ENCODE measurements around the gene PKNOX2.

Gene PKNOX2

DNA sequence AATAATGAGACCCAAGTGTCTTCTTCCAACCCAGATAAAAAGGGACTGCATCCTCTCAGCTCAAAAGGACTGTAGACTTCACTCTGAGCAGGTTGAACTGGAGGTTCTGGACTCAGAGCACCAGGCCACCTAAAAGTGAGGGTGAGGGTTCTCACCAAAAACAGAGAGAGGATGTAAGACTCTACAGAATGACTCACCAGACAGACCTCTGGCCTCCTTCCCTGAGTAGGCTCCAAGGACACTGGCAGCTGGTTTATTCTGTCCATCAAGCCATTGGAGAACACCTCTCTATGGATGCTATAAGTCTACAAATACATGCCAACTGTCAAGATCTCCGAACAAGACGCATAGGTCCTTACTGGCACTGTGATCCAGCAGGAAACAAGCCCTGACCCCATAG, 304.3 kb downstream of the PKNOX2 start:
- H2BK120ac ChIP-seq (ENCODE audit: insufficient read depth, low read length, poor library complexity) = no peak overlapping the region
- H3K4me3 ChIP-seq (ENCODE audit: low read depth, low read length) = no peak overlapping the region
- no peak overlapping the region for H4K12ac ChIP-seq (ENCODE audit: low read depth, low read length)
- no peaks in the 10 kb centered on the region for H3K79me1 ChIP-seq (ENCODE audit: low read length)
- no peak overlapping the region for H2AFZ ChIP-seq (ENCODE audit: insufficient read depth, low read length, poor library complexity)
- no peak overlapping the region for H3K4ac ChIP-seq (ENCODE audit: low read depth, low read length)
- H4K91ac ChIP-seq (ENCODE audit: low read depth, low read length) = no peak overlapping the region
- H2AK5ac ChIP-seq (ENCODE audit: low read length) = no peak overlapping the region
- H3K9ac ChIP-seq (ENCODE audit: low read length) = no peak overlapping the region
- H3K4me2 ChIP-seq (ENCODE audit: low read length) = no peak overlapping the region
- H3K27me3 ChIP-seq (ENCODE audit: insufficient read depth, low read length) = no peaks in the 10 kb centered on the region
- no CpG with 5 or more reads among the region's 2 CpGs for WGBS (ENCODE audit: extremely low coverage, insufficient coverage, insufficient read length)
- no peak overlapping the region for H2BK12ac ChIP-seq (ENCODE audit: low read length)
- H3K79me2 ChIP-seq (ENCODE audit: control insufficient read depth, insufficient read depth, low read length, poor library complexity) = no peaks in the 10 kb centered on the region
- no peak overlapping the region for H2BK5ac ChIP-seq (ENCODE audit: low read depth, low read length, poor library complexity)
- no peaks in the 10 kb centered on the region for H3K36me3 ChIP-seq (ENCODE audit: control insufficient read depth in 1 of 2, insufficient read depth in 2 of 2, low read length in 2 of 2)
- H3K27ac ChIP-seq (ENCODE audit: low read depth, low read length) = no peak overlapping the region
- no peak for DNase-seq
- no peak overlapping the region for H4K8ac ChIP-seq (ENCODE audit: low read depth, low read length)
- H3K23ac ChIP-seq (ENCODE audit: low read length) = no peak overlapping the region
- H3K4me1 ChIP-seq (ENCODE audit: control insufficient read depth in 1 of 2, insufficient read depth in 2 of 2, low read length in 2 of 2) = peaks cover 0 to 3% of the 10 kb centered on the region in 2 experiments
- no peaks in the 10 kb centered on the region for H3K9me3 ChIP-seq (ENCODE audit: insufficient read depth, low read depth, low read length)
- no peak overlapping the region for H3K14ac ChIP-seq (ENCODE audit: low read length)
- H3K18ac ChIP-seq (ENCODE audit: low read length) = no peak overlapping the region

DNA sequence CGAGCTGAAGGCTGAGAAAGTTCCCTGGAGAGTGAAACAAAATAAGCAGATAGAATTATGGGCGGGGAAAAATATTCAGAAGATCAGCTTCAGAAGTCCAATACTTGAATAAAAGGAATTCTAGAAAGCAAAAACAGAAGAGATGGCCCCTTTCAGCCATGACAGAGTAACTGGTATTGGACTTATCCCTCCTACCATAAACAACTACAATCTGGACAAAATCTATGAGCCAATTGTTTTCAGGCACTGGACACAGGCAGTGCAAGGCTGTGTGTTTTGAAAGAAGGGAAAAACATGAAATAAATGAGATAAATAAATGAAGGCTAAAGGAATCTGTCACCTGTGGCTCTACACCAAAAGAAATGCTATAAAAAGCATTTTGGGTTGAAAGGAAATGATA, 305.8 kb downstream of the PKNOX2 start:
- Histone ChIP-seq H3K9me3 (ENCODE audit: insufficient read depth, low read depth, low read length) (no peaks in the 10 kb centered on the region), H3K18ac (ENCODE audit: low read length) (no peak overlapping the region), H3K4me1 (ENCODE audit: control insufficient read depth in 1 of 2, insufficient read depth in 2 of 2, low read length in 2 of 2) (peaks cover 0 to 3% of the 10 kb centered on the region in 2 experiments), H3K36me3 (ENCODE audit: control insufficient read depth in 1 of 2, insufficient read depth in 2 of 2, low read length in 2 of 2) (no peaks in the 10 kb centered on the region), H2AFZ (ENCODE audit: insufficient read depth, low read length, poor library complexity) (no peak overlapping the region), H2BK12ac (ENCODE audit: low read length) (no peak overlapping the region), H2BK5ac (ENCODE audit: low read depth, low read length, poor library complexity) (no peak overlapping the region), H3K14ac (ENCODE audit: low read length) (no peak overlapping the region), H3K27me3 (ENCODE audit: insufficient read depth, low read length) (no peaks in the 10 kb centered on the region), H3K4me2 (ENCODE audit: low read length) (no peak overlapping the region), H2BK120ac (ENCODE audit: insufficient read depth, low read length, poor library complexity) (no peak overlapping the region), H3K79me2 (ENCODE audit: control insufficient read depth, insufficient read depth, low read length, poor library complexity) (no peaks in the 10 kb centered on the region), H4K8ac (ENCODE audit: low read depth, low read length) (no peak overlapping the region), H3K4ac (ENCODE audit: low read depth, low read length) (no peak overlapping the region), H3K9ac (ENCODE audit: low read length) (no peak overlapping the region), H2AK5ac (ENCODE audit: low read length) (no peak overlapping the region), H4K91ac (ENCODE audit: low read depth, low read length) (no peak overlapping the region), H3K23ac (ENCODE audit: low read length) (no peak overlapping the region), H3K4me3 (ENCODE audit: low read depth, low read length) (no peak overlapping the region), H3K27ac (ENCODE audit: low read depth, low read length) (no peak overlapping the region), H3K79me1 (ENCODE audit: low read length) (no peaks in the 10 kb centered on the region), H4K12ac (ENCODE audit: low read depth, low read length) (no peak overlapping the region)
- no CpG with 5 or more reads among the region's 2 CpGs for WGBS (ENCODE audit: extremely low coverage, insufficient coverage, insufficient read length)
- no peak for DNase-seq

DNA sequence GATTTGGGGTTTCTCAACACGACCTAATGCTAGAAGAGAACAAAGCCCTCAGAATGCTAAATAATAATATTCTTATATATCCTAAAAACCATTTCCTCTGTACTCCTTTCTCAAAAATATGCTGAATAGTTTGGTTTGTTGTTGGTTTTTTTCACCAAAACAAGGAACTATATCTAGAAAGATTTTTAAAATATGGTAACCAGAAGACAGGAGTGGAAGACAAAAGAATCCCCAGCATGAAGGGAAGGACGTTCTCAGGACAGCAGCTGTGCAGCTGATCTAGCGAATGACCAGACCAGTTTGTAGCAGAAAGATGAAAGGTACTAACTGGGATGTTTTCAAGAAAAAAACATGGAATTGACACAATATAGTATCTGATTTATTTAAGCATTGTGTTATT, 312.2 kb downstream of the PKNOX2 start:
- Histone ChIP-seq H3K4me3 (ENCODE audit: low read depth, low read length) (no peak overlapping the region), H2AK5ac (ENCODE audit: low read length) (no peak overlapping the region), H3K18ac (ENCODE audit: low read length) (no peak overlapping the region), H3K9me3 (ENCODE audit: insufficient read depth, low read depth, low read length) (no peaks in the 10 kb centered on the region), H3K79me1 (ENCODE audit: low read length) (no peaks in the 10 kb centered on the region), H2BK5ac (ENCODE audit: low read depth, low read length, poor library complexity) (no peak overlapping the region), H3K4ac (ENCODE audit: low read depth, low read length) (no peak overlapping the region), H3K23ac (ENCODE audit: low read length) (no peak overlapping the region), H4K8ac (ENCODE audit: low read depth, low read length) (no peak overlapping the region), H3K14ac (ENCODE audit: low read length) (no peak overlapping the region), H3K36me3 (ENCODE audit: control insufficient read depth in 1 of 2, insufficient read depth in 2 of 2, low read length in 2 of 2) (no peaks in the 10 kb centered on the region), H2BK120ac (ENCODE audit: insufficient read depth, low read length, poor library complexity) (no peak overlapping the region), H2AFZ (ENCODE audit: insufficient read depth, low read length, poor library complexity) (no peak overlapping the region), H3K27me3 (ENCODE audit: insufficient read depth, low read length) (no peaks in the 10 kb centered on the region), H2BK12ac (ENCODE audit: low read length) (no peak overlapping the region), H3K4me2 (ENCODE audit: low read length) (no peak overlapping the region), H4K12ac (ENCODE audit: low read depth, low read length) (no peak overlapping the region), H4K91ac (ENCODE audit: low read depth, low read length) (no peak overlapping the region), H3K27ac (ENCODE audit: low read depth, low read length) (no peak overlapping the region), H3K79me2 (ENCODE audit: control insufficient read depth, insufficient read depth, low read length, poor library complexity) (no peaks in the 10 kb centered on the region), H3K9ac (ENCODE audit: low read length) (no peak overlapping the region), H3K4me1 (ENCODE audit: control insufficient read depth in 1 of 2, insufficient read depth in 2 of 2, low read length in 2 of 2) (peaks cover 2 to 7% of the 10 kb centered on the region in 2 experiments)
- no peak for DNase-seq
- WGBS (ENCODE audit: extremely low coverage, insufficient coverage, insufficient read length) = no CpG with 5 or more reads among the region's 3 CpGs

DNA sequence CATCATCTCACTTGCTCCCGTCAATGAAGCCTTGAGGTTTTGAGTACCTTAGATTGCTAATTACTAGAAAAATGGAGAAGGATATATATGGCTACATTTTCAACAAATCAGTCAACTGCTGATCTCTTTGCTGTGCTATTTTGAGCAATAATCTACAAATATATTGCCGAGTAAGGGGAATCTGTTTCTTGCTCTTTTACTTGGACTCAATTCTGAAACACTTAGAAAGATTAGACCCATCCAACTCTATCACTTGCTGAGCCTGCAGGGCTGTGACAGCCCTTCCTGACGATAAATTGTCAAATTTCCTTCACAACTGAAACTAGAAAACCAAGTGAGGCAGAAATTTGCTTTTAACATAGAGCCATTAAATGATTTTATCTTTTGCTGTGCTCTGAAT, 314.6 kb downstream of the PKNOX2 start:
- Histone ChIP-seq H3K4ac (ENCODE audit: low read depth, low read length) (no peak overlapping the region), H3K4me3 (ENCODE audit: low read depth, low read length) (no peak overlapping the region), H3K4me2 (ENCODE audit: low read length) (no peak overlapping the region), H3K36me3 (ENCODE audit: control insufficient read depth in 1 of 2, insufficient read depth in 2 of 2, low read length in 2 of 2) (no peaks in the 10 kb centered on the region), H3K4me1 (ENCODE audit: control insufficient read depth in 1 of 2, insufficient read depth in 2 of 2, low read length in 2 of 2) (peaks cover 2 to 7% of the 10 kb centered on the region in 2 experiments), H3K9ac (ENCODE audit: low read length) (no peak overlapping the region), H3K79me1 (ENCODE audit: low read length) (no peaks in the 10 kb centered on the region), H3K27me3 (ENCODE audit: insufficient read depth, low read length) (no peaks in the 10 kb centered on the region), H4K8ac (ENCODE audit: low read depth, low read length) (no peak overlapping the region), H3K27ac (ENCODE audit: low read depth, low read length) (no peak overlapping the region), H3K9me3 (ENCODE audit: insufficient read depth, low read depth, low read length) (no peaks in the 10 kb centered on the region), H3K14ac (ENCODE audit: low read length) (no peak overlapping the region), H3K79me2 (ENCODE audit: control insufficient read depth, insufficient read depth, low read length, poor library complexity) (no peaks in the 10 kb centered on the region), H2AFZ (ENCODE audit: insufficient read depth, low read length, poor library complexity) (no peak overlapping the region), H3K23ac (ENCODE audit: low read length) (no peak overlapping the region), H2BK120ac (ENCODE audit: insufficient read depth, low read length, poor library complexity) (no peak overlapping the region), H4K91ac (ENCODE audit: low read depth, low read length) (no peak overlapping the region), H4K12ac (ENCODE audit: low read depth, low read length) (no peak overlapping the region), H2AK5ac (ENCODE audit: low read length) (no peak overlapping the region), H2BK5ac (ENCODE audit: low read depth, low read length, poor library complexity) (no peak overlapping the region), H3K18ac (ENCODE audit: low read length) (no peak overlapping the region), H2BK12ac (ENCODE audit: low read length) (no peak overlapping the region)
- no peak for DNase-seq
- no CpG with 5 or more reads among the region's 3 CpGs for WGBS (ENCODE audit: extremely low coverage, insufficient coverage, insufficient read length)
